ENCODE data around the gene RPAP2. TPM values are rescaled to one million over a fixed set of nuclear protein-coding genes. Genes with fewer than 3 reads are reported as not detected.

The RPAP2 gene
- total and polyA plus RNA-seq, 10 of the 15 experiments (the other 5 are each of a cell fraction or from before 2014, with no cell fraction given), result 11.4 to 39.5 (median 21.7) TPM

DNA sequence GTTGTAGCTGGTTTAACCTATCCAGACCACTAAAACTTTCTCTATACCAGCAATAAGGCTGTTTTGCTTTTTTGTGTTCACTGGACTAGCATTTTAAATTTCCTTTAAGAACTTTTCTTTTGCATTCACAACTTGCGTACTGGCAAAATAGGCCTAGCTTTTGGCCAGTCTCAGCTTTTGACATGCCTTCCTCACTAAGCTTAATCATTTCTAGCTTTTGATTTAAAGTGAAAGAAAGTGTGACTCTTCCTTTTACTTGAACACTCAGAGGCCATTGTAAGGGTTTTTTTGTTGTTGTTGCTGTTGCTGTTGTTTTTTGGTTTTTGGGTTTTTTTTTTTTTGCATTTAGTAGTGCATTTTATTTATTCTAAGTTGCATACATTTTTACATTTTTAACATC is 15.2 kb downstream of the RPAP2 start:
- BruUV-seq (replicated peaks), result no TSS peak
- WGBS (ENCODE audit: insufficient coverage, insufficient replicate concordance, low lambda C conversion rate, missing lambda C conversion rate), result 75% methylated on average over 1 of the region's 1 CpG
- Histone ChIP-seq H2AFZ (ENCODE audit: control insufficient read depth, low read depth, low read length) (no peak overlapping the region), H3K9ac (ENCODE audit: control insufficient read depth, insufficient read depth, low read length) (no peak overlapping the region), H3K4me1 (ENCODE audit: control insufficient read depth, insufficient read depth, low read length) (no peaks in the 10 kb centered on the region), H3K27me3 (replicated peaks in 1 of 2; ENCODE audit: control insufficient read depth in 2 of 2, insufficient read depth in 2 of 2, low read length in 1 of 2) (no peaks in the 10 kb centered on the region), H4K20me1 (ENCODE audit: control insufficient read depth, insufficient read depth) (no peaks in the 10 kb centered on the region), H3K27ac (ENCODE audit: control insufficient read depth, insufficient read depth) (no peak overlapping the region), H3K4me2 (ENCODE audit: control insufficient read depth, insufficient read depth) (no peak overlapping the region), H3K36me3 (ENCODE audit: control insufficient read depth in 2 of 2, insufficient read depth in 2 of 2, low read length in 1 of 2) (no peaks in the 10 kb centered on the region; a peak in 1 of 4 replicates), H3K9me3 (replicated peaks; ENCODE audit: control insufficient read depth, insufficient read depth, low read length) (no peaks in the 10 kb centered on the region), H3K4me3 (no peak overlapping the region), H3K79me2 (ENCODE audit: control insufficient read depth, insufficient read depth, low read length) (no peaks in the 10 kb centered on the region)
- ChIA-PET RAD21 (ENCODE audit: unreplicated experiment) (interaction anchor here (1.0 to 1.2 kb wide), 4 partner anchors 283 to 310 kb away, joined by 3 to 5 read pairs (median 4); no protein-coding TSS in a partner anchor), CTCF (interaction anchor here (0.6 to 2.8 kb wide), 9 partner anchors 10 to 504 kb away, joined by 3 to 11 read pairs (median 4); no protein-coding TSS in a partner anchor), SMC1A (ENCODE audit: uncharacterized antibody, unreplicated experiment) (interaction anchor here (0.8 to 1.7 kb wide), 12 partner anchors 12 to 308 kb away, joined by 3 to 7 read pairs (median 4); no protein-coding TSS in a partner anchor), POLR2A (interaction anchor here (0.6 to 1.2 kb wide), 4 partner anchors 12 to 241 kb away, joined by 3 to 5 read pairs (median 3); no protein-coding TSS in a partner anchor)
- no peak for ATAC-seq
- TF ChIP-seq SMAD5 (IDR thresholded peaks at IDR 0.05; ENCODE audit: low read depth) (no peak), NR2C1 (IDR thresholded peaks at IDR 0.05) (no peak), PML (IDR thresholded peaks at IDR 0.05; ENCODE audit: low read length) (no peak), RCOR1 (conservative IDR thresholded peaks at IDR 0.05; ENCODE audit: low read depth, low read length) (no peak), BCL11A (IDR thresholded peaks at IDR 0.05; ENCODE audit: low read depth, low read length) (no peak), SREBF2 (IDR thresholded peaks at IDR 0.05; ENCODE audit: low read length) (no peak), RUNX3 (IDR thresholded peaks at IDR 0.05; ENCODE audit: low read length) (no peak)
- TF ChIP-seq, protein P1, sequence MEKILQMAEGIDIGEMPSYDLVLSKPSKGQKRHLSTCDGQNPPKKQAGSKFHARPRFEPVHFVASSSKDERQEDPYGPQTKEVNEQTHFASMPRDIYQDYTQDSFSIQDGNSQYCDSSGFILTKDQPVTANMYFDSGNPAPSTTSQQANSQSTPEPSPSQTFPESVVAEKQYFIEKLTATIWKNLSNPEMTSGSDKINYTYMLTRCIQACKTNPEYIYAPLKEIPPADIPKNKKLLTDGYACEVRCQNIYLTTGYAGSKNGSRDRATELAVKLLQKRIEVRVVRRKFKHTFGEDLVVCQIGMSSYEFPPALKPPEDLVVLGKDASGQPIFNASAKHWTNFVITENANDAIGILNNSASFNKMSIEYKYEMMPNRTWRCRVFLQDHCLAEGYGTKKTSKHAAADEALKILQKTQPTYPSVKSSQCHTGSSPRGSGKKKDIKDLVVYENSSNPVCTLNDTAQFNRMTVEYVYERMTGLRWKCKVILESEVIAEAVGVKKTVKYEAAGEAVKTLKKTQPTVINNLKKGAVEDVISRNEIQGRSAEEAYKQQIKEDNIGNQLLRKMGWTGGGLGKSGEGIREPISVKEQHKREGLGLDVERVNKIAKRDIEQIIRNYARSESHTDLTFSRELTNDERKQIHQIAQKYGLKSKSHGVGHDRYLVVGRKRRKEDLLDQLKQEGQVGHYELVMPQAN (conservative IDR thresholded peaks at IDR 0.05), result no peak
- DNase-seq (ENCODE audit: low read depth, low spot score), result no peak
- intact Hi-C loops (cut with micrococcal nuclease; ENCODE audit: unreplicated experiment) (loop anchor here (5.0 to 10.0 kb wide), 3 partner anchors 148 to 501 kb away; no protein-coding TSS in a partner anchor), in situ Hi-C loops (cut with MboI) (loop anchor here (5.0 kb wide), 1 partner anchor 288 kb away; no protein-coding TSS in a partner anchor)
- FAIRE-seq, result no peak
